Colon (tissue), 2 donors: ENCODE data around the gene PPP1R14C.

Experiments
- FAIRE-seq: peaks from 2 replicates; lab custom pipeline; 2012; peaks lifted over from hg19 to GRCh38; lab: Jason Lieb, UNC
- donor health status: control.
- donor health status: control.

The PPP1R14C gene

GRCh38 chr6:150195996-150196417, 53.2 kb downstream of the PPP1R14C start:
- FAIRE-seq: no peak

- FAIRE-seq: no peak
Measured at GRCh38 chr6:150196942-150197745, 54.3 kb downstream of the PPP1R14C start.

GRCh38 chr6:150198532-150198931, 55.7 kb downstream of the PPP1R14C start:
- no peak for FAIRE-seq

GRCh38 chr6:150199241-150199640, 56.4 kb downstream of the PPP1R14C start:
- FAIRE-seq: no peak

GRCh38 chr6:150200428-150201100, 57.7 kb downstream of the PPP1R14C start:
- FAIRE-seq: no peak

- FAIRE-seq: no peak
Measured at GRCh38 chr6:150201285-150201684, 58.4 kb downstream of the PPP1R14C start.

GRCh38 chr6:150201772-150202329, 59.0 kb downstream of the PPP1R14C start:
- FAIRE-seq: no peak

- FAIRE-seq: no peak
Measured at GRCh38 chr6:150202404-150202803, 59.6 kb downstream of the PPP1R14C start.

GRCh38 chr6:150202934-150203333, 60.1 kb downstream of the PPP1R14C start:
- no peak for FAIRE-seq

GRCh38 chr6:150203378-150203777, 60.5 kb downstream of the PPP1R14C start:
- no peak for FAIRE-seq

- FAIRE-seq: no peak
Measured at GRCh38 chr6:150203871-150204545, 61.2 kb downstream of the PPP1R14C start.

- no peak for FAIRE-seq
Measured at GRCh38 chr6:150204705-150205472, 62.0 kb downstream of the PPP1R14C start.

GRCh38 chr6:150207931-150208570, 65.2 kb downstream of the PPP1R14C start:
- no peak for FAIRE-seq

GRCh38 chr6:150208611-150209352, 65.9 kb downstream of the PPP1R14C start:
- no peak for FAIRE-seq

- no peak for FAIRE-seq
Measured at GRCh38 chr6:150209415-150209814, 66.6 kb downstream of the PPP1R14C start.

GRCh38 chr6:150211700-150212511, 69.1 kb downstream of the PPP1R14C start:
- FAIRE-seq: no peak

GRCh38 chr6:150212778-150213177, 69.9 kb downstream of the PPP1R14C start:
- no peak for FAIRE-seq

GRCh38 chr6:150213301-150213700, 70.5 kb downstream of the PPP1R14C start:
- no peak for FAIRE-seq

GRCh38 chr6:150214310-150214709, 71.5 kb downstream of the PPP1R14C start:
- FAIRE-seq: no peak
